Heart left ventricle (tissue), 16 donors: ENCODE results near the gene GAB2. TPM values are rescaled to one million over a fixed set of nuclear protein-coding genes. Genes with fewer than 3 reads are reported as not detected.

ENCODE experiments used
- ATAC-seq, 4 donors: fragments of 200-7000 bp; cut with Tn5 transposase; one replicate each; pipeline ENCODE4 v1.9.1; 2020 to 2022; ENCODE audit warnings: moderate library complexity in 4 of 4, mild to moderate bottlenecking in 3 of 4, moderate number of reproducible peaks in 1 of 4
- DNase-seq, 5 donors: peaks; one replicate each; pipeline ENCODE4 v3.0.0-alpha.2; 2020
- H3K27ac ChIP-seq, 12 donors: fragments of 200-600 bp; sonication (generic) in 4 of 12; one replicate each; pipeline versions ENCODE4 v1.5.0 to v1.8.0; 2016 to 2022; ENCODE audit warnings: mild to moderate bottlenecking in 2 of 12
- H3K27me3 ChIP-seq, 9 donors: fragments of 200-600 bp; sonication (generic) in 2 of 9; one replicate each; pipeline versions ENCODE4 v1.5.1 to v1.8.0; 2016 to 2022; ENCODE audit warnings: mild to moderate bottlenecking in 3 of 9
- H3K36me3 ChIP-seq, 9 donors: fragments of 200-600 bp; sonication (generic) in 2 of 9; one replicate each; pipeline versions ENCODE4 v1.5.0 to v1.8.0; 2018 to 2022; ENCODE audit warnings: mild to moderate bottlenecking in 2 of 9
- H3K4me1 ChIP-seq, 12 donors: fragments of 200-600 bp; sonication (generic) in 4 of 12; one replicate each; pipeline versions ENCODE4 v1.5.0 to v1.8.0; 2016 to 2022; ENCODE audit warnings: mild to moderate bottlenecking in 3 of 12
- H3K4me3 ChIP-seq, 12 donors: fragments of 200-600 bp; sonication (generic) in 4 of 12; one replicate each; pipeline versions ENCODE4 v1.5.0 to v1.8.0; 2017 to 2022; ENCODE audit warnings: mild to moderate bottlenecking in 9 of 12, moderate library complexity in 4 of 12
- H3K9me3 ChIP-seq, 12 donors: fragments of 200-600 bp; sonication (generic) in 4 of 12; one replicate each; pipeline versions ENCODE4 v1.5.0 to v1.8.0; 2016 to 2022; ENCODE audit warnings: mild to moderate bottlenecking in 1 of 12
- POLR2A ChIP-seq, 2 donors: fragments of 450-650 bp; IDR thresholded peaks; one replicate each; pipeline ENCODE4 v1.6.1; 2017; ENCODE audit warnings: antibody characterized with exemption in 2 of 2, mild to moderate bottlenecking in 2 of 2, moderate library complexity in 2 of 2
- WGBS, 4 donors: extraction: QIAGEN DNeasy Blood & Tissue Kit in 2 of 4; methylation state at CpG; one replicate each; pipeline versions ENCODE4 v1.1.5 to v1.1.7; 2013 to 2018; 5-methylcytosine and 5-hydroxymethylcytosine counted together
- intact Hi-C, 10 donors: fragments of 100-400 bp; cut with DNase I; formaldehyde crosslinking; loops; one replicate each; pipeline versions ENCODE4 v1.11.1 to v1.14.2; 2022
- polyA plus RNA-seq, 2 donors: library from polyadenylated mRNA; stranded (reverse); fragments of 200-250 nt; gene quantifications; one replicate each; pipeline ENCODE4 v1.2.3, GENCODE V29; 2013
- total RNA-seq, 9 donors: library from RNA; depleted of rRNA in 2 of 9; stranded (reverse); fragments of >200 nt in 2 of 9; fragmentation: NEBNext Ultra II Directional in 3 of 9; extraction: Animal tissue kit (Norgen Biotek cat#: 25700) in 3 of 9; gene quantifications; one replicate each; pipeline versions ENCODE4 v1.1.0 to v1.2.4, GENCODE V29; 2016 to 2023
- TF ChIP-seq, protein P1 (sequence below), 12 donors: fragments of 200-600 bp; sonication (generic) in 4 of 12; IDR thresholded peaks; one replicate each; pipeline versions ENCODE4 v1.5.0 to v1.8.0; 2018 to 2022; ENCODE audit warnings: antibody characterized with exemption in 12 of 12, mild to moderate bottlenecking in 5 of 12
- donor health status: ischemic (EF 13 %, LVEDD 7.1; RV severe dilation, severe dysfunction).
- donor health status: healthy with polysubstance abuse.
- donor health status: DM: no; HTN: yes; CAD: no.
- donor health status: DM: no; HTN: no; CAD: no.
- donor health status: ischemic (EF 25% LVEDD 6.9; RV normal size, moderate dysfunction).
- donor health status: ischemic (EF 25% LVEDD 5.7; RV mildly dilated, moderate dysfunction).
- donor health status: healthy.
- donor health status: DM: yes; HTN: yes; CAD: no.
- donor health status: ischemic (EF 35%, LVEDD 5.7; RV mildly dilated, moderate dysfunction).
- donor health status: nonischemic (EF 11% LVEDD 7.7; RV severe dilation, severe dysfunction).
- donor health status: DM: yes; HTN: yes; CAD: no.
- donor health status: PGD.
- donor health status: ischemic (EF 29% LVEDD 5.4; RV normal size, mild dysfunction).
- donor health status: nonischemic (EF 23%, LVEDD 6.1; RV moderate dilation, normal function).

Gene GAB2
- total and polyA plus RNA-seq, 11 donors: 6.1 to 53.0 (median 30.0) TPM

DNA sequence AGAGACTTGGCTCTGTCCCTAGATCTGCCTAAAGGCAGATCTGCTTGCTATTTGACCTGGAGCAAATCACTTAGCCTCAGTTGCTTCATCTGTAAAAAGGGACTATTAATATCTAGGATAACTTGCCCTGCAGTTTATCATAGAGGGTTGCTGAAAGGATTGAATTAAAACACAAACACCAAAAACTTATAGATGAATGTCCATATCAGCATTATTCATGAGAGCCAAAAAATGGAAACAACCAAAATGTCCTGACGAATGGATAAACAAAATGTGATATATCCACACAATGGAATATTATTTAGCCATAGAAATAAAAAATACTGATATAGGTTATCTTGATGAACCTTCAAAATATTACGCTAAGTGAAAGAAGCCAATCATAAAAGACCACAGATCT is 161.7 kb downstream of the GAB2 start:
- WGBS, 4 donors: 90 to 98% (median 94%) methylated on average over 2 of the region's 2 CpGs
- Histone ChIP-seq H3K36me3 (no peaks in the 10 kb centered on the region), H3K27ac (peak overlapping the region in 4 of 12 donors; percentile 61 to 77 (median 66)), H3K27me3 (no peaks in the 10 kb centered on the region), H3K4me1 (peaks cover 0 to 69% (median 35%) of the 10 kb centered on the region in 12 donors), H3K9me3 (no peaks in the 10 kb centered on the region), H3K4me3 (no peak overlapping the region)
- no peak for TF ChIP-seq POLR2A (IDR thresholded peaks at IDR 0.05)
- TF ChIP-seq, protein P1, sequence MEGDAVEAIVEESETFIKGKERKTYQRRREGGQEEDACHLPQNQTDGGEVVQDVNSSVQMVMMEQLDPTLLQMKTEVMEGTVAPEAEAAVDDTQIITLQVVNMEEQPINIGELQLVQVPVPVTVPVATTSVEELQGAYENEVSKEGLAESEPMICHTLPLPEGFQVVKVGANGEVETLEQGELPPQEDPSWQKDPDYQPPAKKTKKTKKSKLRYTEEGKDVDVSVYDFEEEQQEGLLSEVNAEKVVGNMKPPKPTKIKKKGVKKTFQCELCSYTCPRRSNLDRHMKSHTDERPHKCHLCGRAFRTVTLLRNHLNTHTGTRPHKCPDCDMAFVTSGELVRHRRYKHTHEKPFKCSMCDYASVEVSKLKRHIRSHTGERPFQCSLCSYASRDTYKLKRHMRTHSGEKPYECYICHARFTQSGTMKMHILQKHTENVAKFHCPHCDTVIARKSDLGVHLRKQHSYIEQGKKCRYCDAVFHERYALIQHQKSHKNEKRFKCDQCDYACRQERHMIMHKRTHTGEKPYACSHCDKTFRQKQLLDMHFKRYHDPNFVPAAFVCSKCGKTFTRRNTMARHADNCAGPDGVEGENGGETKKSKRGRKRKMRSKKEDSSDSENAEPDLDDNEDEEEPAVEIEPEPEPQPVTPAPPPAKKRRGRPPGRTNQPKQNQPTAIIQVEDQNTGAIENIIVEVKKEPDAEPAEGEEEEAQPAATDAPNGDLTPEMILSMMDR (IDR thresholded peaks at IDR 0.05): no peak
- ATAC-seq: no peak
- no peak for DNase-seq
- intact Hi-C loops: loop anchor here in 2 of 10 donors (10.0 kb wide), 1 partner anchor 159 kb away; the partner anchor contains the start of gene GAB2 (in 2 of the 2)

DNA sequence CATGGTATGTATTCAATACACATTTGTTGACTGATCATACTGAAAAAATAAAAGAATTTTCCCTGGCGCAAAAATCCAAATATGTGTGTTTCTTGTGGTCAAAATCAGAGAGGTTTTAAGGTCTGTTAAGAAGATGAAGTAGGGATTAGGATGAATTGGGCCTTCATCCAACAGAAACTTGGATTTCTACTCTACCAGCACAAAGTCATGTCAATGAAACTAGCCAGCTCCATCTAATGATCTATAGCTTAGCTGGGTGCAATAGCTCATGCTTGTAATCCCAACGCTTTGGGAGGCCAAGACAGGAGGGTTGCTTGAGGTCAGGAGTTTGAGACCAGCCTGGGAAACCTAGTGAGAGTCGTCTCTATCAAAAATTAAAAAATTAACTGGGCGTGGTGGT is 163.4 kb downstream of the GAB2 start:
- Histone ChIP-seq H3K4me3 (no peak overlapping the region), H3K36me3 (peaks cover 0 to 12% (median 8%) of the 10 kb centered on the region in 9 donors), H3K27me3 (no peaks in the 10 kb centered on the region), H3K4me1 (peaks cover 0 to 65% (median 42%) of the 10 kb centered on the region in 12 donors), H3K9me3 (no peaks in the 10 kb centered on the region), H3K27ac (no peak overlapping the region)
- no peak for TF ChIP-seq POLR2A (IDR thresholded peaks at IDR 0.05)
- TF ChIP-seq, protein P1 (IDR thresholded peaks at IDR 0.05): no peak
- WGBS, 4 donors: 96 to 100% (median 98%) methylated on average over 4 of the region's 4 CpGs
- no peak for ATAC-seq
- no peak for DNase-seq
- intact Hi-C loops: loop anchor here in 2 of 10 donors (10.0 kb wide), 1 partner anchor 161 kb away; the partner anchor contains the start of gene GAB2 (in 2 of the 2)

DNA sequence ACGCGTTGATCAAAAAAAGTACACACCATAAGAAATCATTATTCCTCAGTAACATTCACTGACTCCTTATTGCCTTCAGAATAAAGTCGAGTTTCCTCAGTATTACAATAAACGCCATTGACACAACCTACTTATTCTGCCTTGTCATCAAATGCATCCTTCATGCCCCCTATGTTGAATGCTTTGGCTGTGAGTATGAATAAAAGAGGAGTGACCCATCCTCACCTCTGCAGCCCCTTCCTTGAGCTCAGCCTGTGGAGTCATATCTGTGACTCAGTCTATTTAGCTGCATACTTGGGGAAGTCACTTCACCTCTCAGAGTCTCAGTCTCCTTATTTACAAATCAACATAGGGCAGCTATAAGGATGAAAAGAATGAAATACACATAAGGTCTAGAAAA is 163.8 kb downstream of the GAB2 start:
- no peak for TF ChIP-seq POLR2A (IDR thresholded peaks at IDR 0.05)
- TF ChIP-seq, protein P1 (IDR thresholded peaks at IDR 0.05): no peak

DNA sequence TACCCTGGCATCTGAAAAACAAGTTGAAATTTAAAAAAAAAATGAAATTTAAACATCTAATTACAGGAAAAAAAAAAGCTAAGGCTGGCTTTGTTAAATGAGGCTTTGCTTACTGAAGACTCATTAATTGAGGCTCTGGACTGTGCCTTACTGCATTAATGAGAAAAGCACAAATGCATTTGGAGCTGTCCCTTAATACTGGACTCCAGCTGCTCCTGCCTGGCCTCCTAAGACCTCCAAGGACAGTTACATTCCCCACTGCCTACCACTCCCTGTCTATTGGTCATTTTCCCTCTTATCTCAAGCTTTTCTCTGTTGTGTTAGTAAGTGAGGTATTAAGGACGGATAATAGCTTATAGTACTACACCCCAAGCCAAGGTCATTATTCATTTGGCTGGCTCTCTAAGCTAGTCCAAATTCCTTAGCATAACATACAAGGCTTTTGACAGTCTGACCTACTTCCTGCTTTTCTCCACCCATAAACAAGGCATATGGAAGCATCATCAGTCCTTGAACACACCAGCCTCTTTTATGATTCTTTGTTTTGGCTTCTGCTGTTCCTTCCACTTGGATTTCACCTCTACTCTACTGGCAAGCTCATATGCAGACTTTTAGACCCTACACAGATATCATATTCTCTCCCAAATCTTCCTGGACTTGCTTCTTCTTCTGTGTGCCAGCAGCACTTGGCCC is 166.4 kb downstream of the GAB2 start:
- peak overlapping the region in 9 of 12 donors; percentile 27 to 59 (median 44) for H3K27ac ChIP-seq
- H3K4me3 ChIP-seq: no peak overlapping the region
- H3K9me3 ChIP-seq: peaks cover 0 to 5% (median 0%) of the 10 kb centered on the region in 12 donors
- TF ChIP-seq, protein P1 (IDR thresholded peaks at IDR 0.05): no peak
- TF ChIP-seq POLR2A (IDR thresholded peaks at IDR 0.05): no peak
- intact Hi-C loops: loop anchor here in 2 of 10 donors (10.0 kb wide), 1 partner anchor 164 kb away; the partner anchor contains the start of gene GAB2 (in 2 of the 2)
- ATAC-seq (peak; percentile 49 to 88 (median 78)), DNase-seq (no peak)
- H3K4me1 ChIP-seq: peaks cover 0 to 47% (median 27%) of the 10 kb centered on the region in 12 donors
- no peaks in the 10 kb centered on the region for H3K27me3 ChIP-seq
- whole genome bisulfite sequencing, 4 donors: 4 to 9% (median 7%) methylated on average over 1 of the region's 1 CpG
- peaks cover 0 to 41% (median 24%) of the 10 kb centered on the region in 9 donors for H3K36me3 ChIP-seq

More for the DNA sequence above, 163.8 kb downstream of the GAB2 start:
- 94 to 96% (median 95%) methylated on average over 4 of the region's 4 CpGs for WGBS, 4 donors
- no peaks in the 10 kb centered on the region for H3K9me3 ChIP-seq
- no peak overlapping the region for H3K27ac ChIP-seq
- no peak overlapping the region for H3K4me3 ChIP-seq
- no peak for ATAC-seq
- DNase-seq: no peak
- intact Hi-C loops: loop anchor here in 2 of 10 donors (10.0 kb wide), 1 partner anchor 161 kb away; the partner anchor contains the start of gene GAB2 (in 2 of the 2)
- no peaks in the 10 kb centered on the region for H3K27me3 ChIP-seq
- H3K4me1 ChIP-seq: peaks cover 0 to 65% (median 42%) of the 10 kb centered on the region in 12 donors
- peaks cover 0 to 17% (median 12%) of the 10 kb centered on the region in 9 donors for H3K36me3 ChIP-seq
